Activated naive CD8-positive, alpha-beta T cell treated with anti-CD3 and anti-CD28 coated beads, Interleukin-2, amount 10 ng/mL, durations not matched to agents 7 days and 5 days (primary cell): Measurements from ENCODE around the gene EML6. TPM values are rescaled to one million over a fixed set of nuclear protein-coding genes. Genes with fewer than 3 reads are reported as not detected.

ENCODE experiments used
- ATAC-seq: fragments of 150-1000 bp; cut with Tn5 transposase; one replicate; pipeline ENCODE4 v1.10.0; 2021; ENCODE audit warnings: low read depth, moderate library complexity
- POLR2A ChIA-PET: fragments of 350-600 bp; sonication (Branson Sonifier 250); formaldehyde crosslinking; loops from one replicate; lab custom pipeline; 2021; ENCODE audit warnings: antibody characterized with exemption; lab: Charles Lee
- DNase-seq: peaks from one replicate; pipeline ENCODE4 v3.0.0; 2021
- H3K27ac Mint-ChIP-seq: one replicate; pipeline ENCODE4 v1.8.0; 2022; ENCODE audit warnings: mild to moderate bottlenecking, mixed read lengths
- H3K27me3 Mint-ChIP-seq: one replicate; pipeline ENCODE4 v1.8.0; 2022; ENCODE audit warnings: mild to moderate bottlenecking, moderate library complexity, mixed read lengths
- H3K36me3 Mint-ChIP-seq: one replicate; pipeline ENCODE4 v1.8.0; 2021; ENCODE audit warnings: mild to moderate bottlenecking, mixed read lengths
- H3K4me1 Mint-ChIP-seq: one replicate; pipeline ENCODE4 v1.8.0; 2021; ENCODE audit warnings: mixed read lengths
- H3K4me3 Mint-ChIP-seq: one replicate; pipeline ENCODE4 v1.8.0; 2022; ENCODE audit warnings: mild to moderate bottlenecking, moderate library complexity, mixed read lengths
- H3K9me3 Mint-ChIP-seq: one replicate; pipeline ENCODE4 v1.8.0; 2021; ENCODE audit warnings: mixed read lengths
- total RNA-seq, 2 experiments: library from RNA; stranded (reverse); gene quantifications; one replicate each; pipeline ENCODE4 v1.2.3, GENCODE V29; 2021

The EML6 gene
- total RNA-seq, 2 experiments from 2014 or later: 2.1 to 2.4 TPM

DNA sequence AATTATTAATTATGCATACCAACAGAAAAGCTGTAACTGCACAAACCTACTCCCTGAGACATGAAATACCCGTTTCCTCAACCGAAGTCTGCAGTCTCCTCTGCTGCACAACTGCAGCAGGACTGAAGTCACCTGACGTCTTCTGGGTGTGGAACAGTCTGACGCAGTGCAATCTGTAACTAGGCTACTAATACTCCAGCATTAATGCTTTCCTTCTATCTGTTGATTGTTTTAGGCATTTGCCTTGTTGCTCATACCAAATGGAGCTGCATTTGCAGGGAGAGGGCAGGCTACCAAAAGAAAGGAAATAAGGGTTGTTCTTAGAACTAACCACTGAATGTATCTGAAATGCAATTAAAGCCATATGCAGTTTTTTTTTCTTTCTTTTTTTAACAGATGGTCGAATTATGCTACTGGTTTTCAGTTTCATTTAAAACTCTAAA lies 286.7 kb downstream of the EML6 start:
- ATAC-seq (peak; percentile 95), DNase-seq (peak; percentile 44)
- Mint-ChIP-seq H3K27ac (peak overlapping the region; percentile 92), H3K27me3 (no peaks in the 10 kb centered on the region), H3K4me3 (peak overlapping the region; percentile 91), H3K36me3 (peaks cover 6% of the 10 kb centered on the region), H3K9me3 (no peaks in the 10 kb centered on the region), H3K4me1 (peaks cover 48% of the 10 kb centered on the region)
- POLR2A ChIA-PET: interaction anchor here (1.6 to 2.5 kb wide), 2 partner anchors 40 to 213 kb away, joined by 3 to 25 read pairs; partner anchors contain the start of gene RTN4

DNA sequence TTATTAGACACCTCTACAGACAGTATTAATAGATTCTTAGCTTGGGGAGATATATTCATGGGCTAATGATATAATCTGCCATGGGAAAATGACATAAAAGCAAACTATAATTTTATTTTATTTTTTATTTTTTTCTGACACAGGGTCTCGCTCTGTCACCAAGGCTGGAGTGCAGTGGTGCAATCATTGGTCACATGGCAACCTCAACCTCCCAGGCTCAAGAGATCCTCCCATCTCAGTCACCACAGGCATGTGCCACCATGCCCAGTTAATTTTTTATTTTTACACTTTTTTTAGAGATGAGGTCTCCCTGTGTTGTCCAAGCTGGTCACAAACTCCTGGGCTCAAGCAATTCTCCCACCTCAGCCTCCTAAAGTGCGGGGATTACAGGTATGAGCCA lies 287.5 kb downstream of the EML6 start:
- H3K27ac Mint-ChIP-seq: peak overlapping the region; percentile 43
- peak overlapping the region; percentile 91 for H3K4me3 Mint-ChIP-seq
- DNase-seq (no peak), ATAC-seq (no peak)
- POLR2A ChIA-PET: interaction anchor here (1.6 to 2.5 kb wide), 2 partner anchors 39 to 212 kb away, joined by 3 to 25 read pairs; partner anchors contain the start of gene RTN4
- peaks cover 6% of the 10 kb centered on the region for H3K36me3 Mint-ChIP-seq
- H3K27me3 Mint-ChIP-seq: no peaks in the 10 kb centered on the region
- H3K9me3 Mint-ChIP-seq: no peaks in the 10 kb centered on the region
- H3K4me1 Mint-ChIP-seq: peaks cover 48% of the 10 kb centered on the region

DNA sequence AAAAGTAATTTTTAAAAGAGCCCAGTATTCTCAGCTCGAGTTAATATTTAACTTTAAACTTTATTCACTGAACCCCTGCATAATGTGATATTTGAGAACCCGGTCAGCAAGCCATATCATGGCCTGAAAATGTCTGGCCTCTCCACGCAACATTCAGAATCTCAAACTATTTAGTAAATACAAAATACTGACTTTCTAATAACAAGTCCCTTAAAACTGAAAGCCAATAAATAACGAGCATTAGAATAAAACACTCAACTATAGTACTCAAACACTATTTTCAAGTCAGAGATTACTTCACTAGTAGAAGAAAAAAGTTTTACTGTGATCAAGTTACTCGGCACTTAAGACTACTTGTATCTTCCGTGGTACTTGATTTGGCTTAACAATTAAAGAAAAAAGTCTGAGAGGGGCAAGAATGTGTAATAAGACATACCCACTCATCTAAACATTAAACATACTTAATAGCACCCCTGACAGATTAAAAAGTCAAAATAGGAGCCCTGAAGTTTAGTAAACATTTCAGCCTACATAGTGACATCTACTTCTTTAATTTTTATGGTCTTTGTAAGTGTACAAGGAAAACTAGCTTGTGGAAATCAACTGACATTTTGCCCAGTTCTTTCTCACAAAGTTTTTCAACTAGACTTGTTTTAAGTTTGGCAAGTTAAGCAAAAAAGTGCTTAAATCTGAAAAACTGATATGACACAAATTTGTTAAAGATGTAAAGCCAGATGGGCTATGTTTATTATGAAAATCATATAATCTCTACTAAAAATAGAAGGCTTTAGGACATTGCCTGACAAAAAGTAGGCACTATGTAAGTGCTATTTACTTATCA lies 288.6 kb downstream of the EML6 start:
- H3K9me3 Mint-ChIP-seq: no peaks in the 10 kb centered on the region
- POLR2A ChIA-PET: interaction anchor here (1.6 kb wide), 1 partner anchor 211 kb away, joined by 3 read pairs; no protein-coding TSS in a partner anchor
- no peak for ATAC-seq
- no peak overlapping the region for H3K4me3 Mint-ChIP-seq
- no peak for DNase-seq
- H3K27me3 Mint-ChIP-seq: no peaks in the 10 kb centered on the region
- peaks cover 4% of the 10 kb centered on the region for H3K36me3 Mint-ChIP-seq
- H3K4me1 Mint-ChIP-seq: peaks cover 37% of the 10 kb centered on the region
- H3K27ac Mint-ChIP-seq: no peak overlapping the region

DNA sequence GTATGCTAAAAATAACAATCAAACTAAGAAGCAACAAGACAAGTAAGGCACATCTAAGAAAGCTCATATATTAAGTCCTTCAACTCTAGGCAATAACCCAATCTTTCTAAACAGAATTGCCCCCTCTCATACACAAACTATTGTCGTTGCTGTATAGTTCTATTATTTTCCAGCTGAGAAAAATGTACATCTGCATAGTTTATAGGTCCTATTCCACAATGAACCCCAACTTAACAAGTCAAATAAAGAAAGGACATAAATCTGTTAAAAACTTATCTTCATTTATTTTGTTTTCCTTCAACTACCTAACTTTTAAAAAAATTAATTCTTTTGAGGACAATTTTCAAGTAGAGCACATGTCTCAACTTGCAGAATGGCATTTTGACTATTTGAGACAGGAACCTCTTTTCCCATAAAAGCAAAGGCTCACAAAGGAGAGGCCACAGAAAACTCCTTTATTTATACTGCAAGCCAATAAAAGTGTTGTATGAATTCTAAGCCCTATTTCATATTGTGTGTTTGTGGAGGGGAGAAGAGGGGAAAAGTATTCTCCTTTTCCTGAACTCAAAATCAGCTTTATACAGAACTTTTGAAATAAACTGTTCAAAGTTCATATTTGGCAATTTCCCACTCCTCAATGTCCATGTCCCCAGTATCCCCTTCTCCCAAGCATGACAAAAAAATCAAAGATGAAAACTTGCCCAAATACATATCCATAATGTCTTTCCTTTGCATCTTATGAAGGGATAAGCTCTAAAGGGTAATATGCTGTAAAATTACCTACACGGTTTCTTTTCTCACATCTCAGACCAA lies 289.4 kb downstream of the EML6 start:
- Mint-ChIP-seq H3K27ac (no peak overlapping the region), H3K27me3 (no peaks in the 10 kb centered on the region), H3K4me1 (peaks cover 29% of the 10 kb centered on the region), H3K9me3 (no peaks in the 10 kb centered on the region), H3K4me3 (no peak overlapping the region), H3K36me3 (peaks cover 4% of the 10 kb centered on the region)
- POLR2A ChIA-PET: interaction anchor here (1.4 kb wide), 1 partner anchor 37 kb away, joined by 4 read pairs; the partner anchor contains the start of gene RTN4
- DNase-seq (no peak), ATAC-seq (no peak)

DNA sequence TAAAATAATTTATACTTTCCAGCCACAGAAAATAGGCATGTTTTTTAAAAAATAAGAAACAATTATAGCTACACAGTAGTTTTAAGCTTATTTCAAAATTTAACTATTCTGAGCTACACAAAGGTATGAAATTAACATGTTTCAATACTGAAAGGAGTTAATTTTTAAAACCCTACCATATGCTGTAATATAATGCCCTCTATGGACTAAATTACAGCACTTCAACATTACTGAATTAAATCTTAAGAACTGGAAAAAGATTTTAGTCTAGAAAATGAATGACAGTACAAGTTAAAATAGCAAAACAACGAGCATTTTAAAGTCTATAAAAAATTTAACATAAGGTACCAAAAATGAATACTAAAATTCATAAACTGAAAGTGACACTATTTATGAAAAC lies 290.5 kb downstream of the EML6 start:
- H3K9me3 Mint-ChIP-seq: no peaks in the 10 kb centered on the region
- H3K4me1 Mint-ChIP-seq: peaks cover 29% of the 10 kb centered on the region
- H3K36me3 Mint-ChIP-seq: peaks cover 4% of the 10 kb centered on the region
- POLR2A ChIA-PET: interaction anchor here (1.4 kb wide), 1 partner anchor 36 kb away, joined by 4 read pairs; the partner anchor contains the start of gene RTN4
- DNase-seq (no peak), ATAC-seq (no peak)
- H3K27me3 Mint-ChIP-seq: no peaks in the 10 kb centered on the region
- H3K4me3 Mint-ChIP-seq: no peak overlapping the region
- H3K27ac Mint-ChIP-seq: no peak overlapping the region

DNA sequence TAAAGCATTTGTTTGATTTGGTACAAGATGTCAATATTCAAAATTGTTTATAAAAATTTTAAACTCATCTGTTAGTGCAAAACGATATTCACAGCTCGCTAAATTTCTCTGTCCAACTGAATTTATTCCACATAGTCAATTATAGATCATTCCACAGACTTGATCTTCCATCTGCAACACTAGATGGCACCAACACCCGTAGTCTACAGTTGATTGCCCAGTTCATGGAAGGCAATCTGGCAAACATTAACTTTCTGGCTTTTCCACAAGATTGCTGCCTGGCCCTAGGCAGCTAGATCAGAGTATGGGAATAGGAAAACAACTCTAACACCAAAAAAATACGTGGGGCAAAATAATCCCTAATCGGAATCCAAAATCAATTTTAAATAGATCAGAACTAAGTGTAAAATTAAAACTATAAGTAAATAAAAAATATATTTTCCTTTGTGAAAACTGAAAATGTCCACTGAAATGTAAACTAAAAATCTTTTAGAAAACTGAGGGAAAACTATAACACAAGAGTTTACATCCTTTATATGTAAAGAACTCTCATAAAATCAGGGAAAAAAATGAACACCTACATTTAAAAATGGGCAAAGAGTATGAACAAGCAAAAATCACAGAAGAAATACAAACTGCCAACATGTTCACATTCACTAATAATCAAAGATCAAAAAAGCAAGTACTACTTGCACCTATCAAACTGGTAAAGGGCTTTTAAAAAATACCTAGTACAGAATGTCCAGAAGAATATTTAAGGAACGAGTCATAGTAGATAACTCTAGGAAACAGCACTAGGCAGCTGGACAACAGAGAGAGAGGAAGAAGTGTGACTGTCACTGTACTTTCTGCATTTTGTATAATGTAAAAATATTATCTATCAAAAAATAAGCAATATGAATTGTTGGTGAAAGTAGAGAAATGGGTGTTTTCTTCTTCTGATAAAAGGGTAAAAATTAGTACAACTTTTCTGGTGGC lies 291.8 kb downstream of the EML6 start:
- Mint-ChIP-seq H3K4me1 (peaks cover 21% of the 10 kb centered on the region), H3K4me3 (no peak overlapping the region), H3K27me3 (no peaks in the 10 kb centered on the region), H3K27ac (no peak overlapping the region), H3K36me3 (peaks cover 7% of the 10 kb centered on the region), H3K9me3 (no peaks in the 10 kb centered on the region)
- ATAC-seq (no peak), DNase-seq (no peak)
- POLR2A ChIA-PET: interaction anchor here (0.6 kb wide), 1 partner anchor 129 kb away, joined by 4 read pairs; no protein-coding TSS in a partner anchor

DNA sequence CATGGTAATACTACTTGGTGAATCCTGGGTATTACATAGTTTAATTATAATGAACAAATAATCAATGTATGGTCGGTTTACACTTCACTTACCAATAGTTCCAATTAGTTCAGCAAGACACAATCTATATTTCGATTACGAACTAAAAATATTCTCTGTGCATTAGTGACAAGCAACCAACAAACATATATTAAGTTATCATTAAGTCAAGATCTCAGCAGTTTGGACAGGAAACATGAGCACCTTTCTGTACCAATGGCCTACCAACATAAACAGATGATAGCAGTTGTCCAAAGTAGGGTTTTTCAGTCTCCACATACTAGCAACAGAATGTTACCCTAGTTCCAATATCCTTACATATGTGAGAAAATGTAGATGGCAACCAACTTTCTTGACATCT lies 294.0 kb downstream of the EML6 start:
- Mint-ChIP-seq H3K9me3 (no peaks in the 10 kb centered on the region), H3K27me3 (no peaks in the 10 kb centered on the region), H3K36me3 (peaks cover 12% of the 10 kb centered on the region), H3K27ac (no peak overlapping the region), H3K4me1 (peaks cover 11% of the 10 kb centered on the region), H3K4me3 (no peak overlapping the region)
- POLR2A ChIA-PET: no interaction called here
- DNase-seq: no peak
- ATAC-seq: no peak

DNA sequence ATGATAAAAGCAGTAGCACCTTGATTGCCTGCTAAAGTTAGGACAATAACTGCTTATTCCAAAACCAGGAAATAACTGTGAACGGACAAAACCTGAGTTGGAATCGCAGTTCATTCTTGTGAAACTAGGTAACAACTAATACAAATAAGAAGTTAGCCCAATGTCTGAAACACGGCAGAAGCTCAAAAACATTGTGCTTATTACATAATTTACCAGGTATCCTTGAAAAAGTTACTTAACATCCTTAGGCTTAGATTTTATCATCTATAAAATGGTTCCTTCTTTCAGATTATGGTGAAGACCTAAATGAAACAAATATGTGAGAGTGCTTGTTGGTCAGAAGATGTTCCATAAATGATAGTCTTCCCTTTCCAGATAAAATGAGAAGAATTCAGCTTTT lies 294.4 kb downstream of the EML6 start:
- H3K4me1 Mint-ChIP-seq: peaks cover 8% of the 10 kb centered on the region
- DNase-seq (no peak), ATAC-seq (no peak)
- H3K4me3 Mint-ChIP-seq: no peak overlapping the region
- H3K27me3 Mint-ChIP-seq: no peaks in the 10 kb centered on the region
- peaks cover 12% of the 10 kb centered on the region for H3K36me3 Mint-ChIP-seq
- POLR2A ChIA-PET: no interaction called here
- H3K9me3 Mint-ChIP-seq: no peaks in the 10 kb centered on the region
- H3K27ac Mint-ChIP-seq: no peak overlapping the region

DNA sequence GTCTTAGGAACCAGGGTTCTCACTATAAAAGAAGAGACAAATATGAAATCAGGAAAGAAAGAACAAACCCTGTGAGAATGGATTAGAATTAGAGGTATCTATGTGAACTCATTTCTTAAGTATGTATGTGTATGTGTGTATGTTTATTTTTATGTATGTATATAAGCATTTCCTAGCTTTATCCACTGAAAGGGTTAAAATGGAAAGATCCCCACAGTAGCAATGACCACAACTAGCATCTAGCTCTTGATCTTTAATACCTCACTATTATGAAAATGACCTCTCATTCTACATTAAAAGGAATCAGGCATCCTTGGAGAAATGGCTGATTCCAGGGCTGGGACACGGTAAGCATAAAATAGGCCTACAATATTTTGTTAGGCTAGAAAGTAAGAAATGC lies 295.2 kb downstream of the EML6 start:
- Mint-ChIP-seq H3K27ac (no peak overlapping the region), H3K27me3 (no peaks in the 10 kb centered on the region), H3K4me1 (peaks cover 5% of the 10 kb centered on the region), H3K9me3 (no peaks in the 10 kb centered on the region), H3K4me3 (no peak overlapping the region), H3K36me3 (peaks cover 11% of the 10 kb centered on the region)
- ATAC-seq: no peak
- POLR2A ChIA-PET: no interaction called here
- DNase-seq: no peak

DNA sequence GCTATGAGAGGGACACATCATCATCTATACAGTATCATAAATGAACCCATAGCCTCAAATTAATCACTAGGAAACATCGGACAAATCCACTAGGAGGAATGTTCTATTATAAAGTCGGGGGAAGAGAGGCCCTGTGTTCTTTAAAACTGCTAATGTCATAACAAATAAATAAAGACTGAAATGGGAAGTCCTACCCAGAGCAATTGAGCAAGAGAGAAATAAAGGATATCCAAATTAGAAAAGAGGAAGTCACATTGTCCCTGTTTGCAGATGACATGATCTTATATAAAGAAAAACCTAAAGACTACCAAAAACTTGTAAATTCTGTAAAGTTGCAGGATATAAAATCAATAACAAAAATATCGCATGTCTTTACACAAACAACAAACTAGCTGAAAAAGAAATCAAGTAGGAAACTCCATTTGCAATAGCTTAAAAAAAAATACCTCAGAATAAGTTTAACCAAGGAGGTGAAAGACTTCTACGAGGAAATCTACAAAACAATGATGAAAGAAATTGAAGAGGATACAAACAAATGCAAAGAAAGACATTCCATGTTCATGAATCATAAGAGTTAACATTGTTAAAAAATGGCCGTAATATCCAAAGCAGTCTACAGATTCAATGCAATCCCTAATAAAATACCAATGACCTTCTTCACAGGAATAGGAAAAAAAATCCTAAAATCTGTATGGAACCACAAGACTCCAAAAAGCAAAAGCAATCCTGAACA lies 296.2 kb downstream of the EML6 start:
- Mint-ChIP-seq H3K9me3 (no peaks in the 10 kb centered on the region), H3K4me1 (peaks cover 3% of the 10 kb centered on the region), H3K27me3 (no peaks in the 10 kb centered on the region), H3K27ac (no peak overlapping the region), H3K36me3 (peaks cover 11% of the 10 kb centered on the region), H3K4me3 (no peak overlapping the region)
- DNase-seq: no peak
- no peak for ATAC-seq
- POLR2A ChIA-PET: no interaction called here
